Calu3 (cell line): Measurements from ENCODE around the gene SULT1A2. TPM values are rescaled to one million over a fixed set of nuclear protein-coding genes. Genes with fewer than 3 reads are reported as not detected.
"Not testable (repeated sequence)": the region's sequence is repeated elsewhere in the genome, so short reads cannot be mapped to it uniquely, and the experiment has no call there.

Experiments
- BruUV-seq: library from RNA; stranded (reverse); fragments of 400-500 nt; replicated peaks from 2 replicates; lab custom pipeline; 2021; lab: Mats Ljungman, UMichigan
- CTCF ChIA-PET: fragments of 300-600 bp; sonication (Branson Sonifier 250); formaldehyde crosslinking; loops from one replicate; lab custom pipeline; 2022; ENCODE audit warnings: antibody characterized with exemption; lab: Charles Lee
- DNase-seq: peaks from one replicate; pipeline ENCODE4 v3.0.0; 2022
- H3K27ac Mint-ChIP-seq: one replicate; pipeline ENCODE4 v1.8.0; 2022; ENCODE audit warnings: mixed read lengths; ENCODE audit not compliant: unreplicated experiment
- H3K27me3 Mint-ChIP-seq: one replicate; pipeline ENCODE4 v1.8.0; 2022; ENCODE audit warnings: mixed read lengths; ENCODE audit not compliant: unreplicated experiment
- H3K36me3 Mint-ChIP-seq: one replicate; pipeline ENCODE4 v1.8.0; 2022; ENCODE audit warnings: mild to moderate bottlenecking, moderate library complexity, mixed read lengths; ENCODE audit not compliant: insufficient read depth, unreplicated experiment
- H3K4me1 Mint-ChIP-seq: one replicate; pipeline ENCODE4 v1.8.0; 2022; ENCODE audit warnings: mild to moderate bottlenecking, low read depth, mixed read lengths; ENCODE audit not compliant: unreplicated experiment
- H3K4me3 Mint-ChIP-seq: one replicate; pipeline ENCODE4 v1.8.0; 2022; ENCODE audit warnings: mild to moderate bottlenecking, low read depth, moderate library complexity, mixed read lengths; ENCODE audit not compliant: unreplicated experiment
- H3K9me3 Mint-ChIP-seq: one replicate; pipeline ENCODE4 v1.8.0; 2022; ENCODE audit warnings: low read depth, mixed read lengths; ENCODE audit not compliant: unreplicated experiment
- CTCF ChIP-seq: fragments of 200-600 bp; IDR thresholded peaks from one replicate; pipeline ENCODE4 v1.8.0; 2022; ENCODE audit warnings: antibody characterized with exemption; ENCODE audit not compliant: unreplicated experiment
- intact Hi-C: fragments of 100-400 bp; cut with micrococcal nuclease; formaldehyde crosslinking; loops from one replicate; pipeline ENCODE4 v1.10.0; 2022; ENCODE audit not compliant: unreplicated experiment
- total RNA-seq: library from RNA; stranded (reverse); gene quantifications from 2 replicates; pipeline ENCODE4 v1.2.3, GENCODE V29; 2022

SULT1A2 gene
- total RNA-seq, 1 experiment from 2014 or later: 1.9 TPM

- no peaks in the 10 kb centered on the region for H3K27me3 Mint-ChIP-seq
- TF ChIP-seq CTCF: no peak
- DNase-seq: no peak
- no peak overlapping the region for H3K27ac Mint-ChIP-seq
- H3K4me1 Mint-ChIP-seq: peaks cover 7% of the 10 kb centered on the region
- CTCF ChIA-PET: no interaction called here
- H3K36me3 Mint-ChIP-seq: no peaks in the 10 kb centered on the region
- H3K9me3 Mint-ChIP-seq: no peaks in the 10 kb centered on the region
- BruUV-seq: no TSS peak
- intact Hi-C loops: no loop called here
- H3K4me3 Mint-ChIP-seq: no peak overlapping the region
Measured at GRCh38 chr16:28602529-28602928, 5.7 kb upstream of the SULT1A2 start.

- intact Hi-C loops, H3K27ac Mint-ChIP-seq: not testable (repeated sequence)
Measured at GRCh38 chr16:28602062-28602461, 5.2 kb upstream of the SULT1A2 start.

GRCh38 chr16:28601589-28601988 is 4.7 kb upstream of the SULT1A2 start:
- H3K27me3 Mint-ChIP-seq, DNase-seq, intact Hi-C loops, CTCF ChIA-PET, H3K27ac Mint-ChIP-seq, H3K36me3 Mint-ChIP-seq, BruUV-seq, H3K9me3 Mint-ChIP-seq, H3K4me3 Mint-ChIP-seq: not testable (repeated sequence)
- peaks cover 16% of the 10 kb centered on the region for H3K4me1 Mint-ChIP-seq

More at GRCh38 chr16:28602062-28602461, 5.2 kb upstream of the SULT1A2 start:
- H3K36me3 Mint-ChIP-seq, H3K27me3 Mint-ChIP-seq, BruUV-seq, CTCF ChIA-PET, H3K9me3 Mint-ChIP-seq, DNase-seq, H3K4me3 Mint-ChIP-seq: not testable (repeated sequence)
- peaks cover 12% of the 10 kb centered on the region for H3K4me1 Mint-ChIP-seq

GRCh38 chr16:28600965-28601364 is 4.1 kb upstream of the SULT1A2 start:
- H3K36me3 Mint-ChIP-seq, H3K27ac Mint-ChIP-seq, intact Hi-C loops, CTCF ChIA-PET, DNase-seq, H3K4me3 Mint-ChIP-seq, H3K9me3 Mint-ChIP-seq, BruUV-seq, H3K27me3 Mint-ChIP-seq: not testable (repeated sequence)
- H3K4me1 Mint-ChIP-seq: peaks cover 23% of the 10 kb centered on the region

- CTCF ChIA-PET, DNase-seq, H3K36me3 Mint-ChIP-seq, intact Hi-C loops, H3K27me3 Mint-ChIP-seq, H3K9me3 Mint-ChIP-seq, H3K4me3 Mint-ChIP-seq, BruUV-seq, H3K27ac Mint-ChIP-seq: not testable (repeated sequence)
- peaks cover 24% of the 10 kb centered on the region for H3K4me1 Mint-ChIP-seq
Measured at GRCh38 chr16:28599377-28600285, 2.8 kb upstream of the SULT1A2 start.

- Mint-ChIP-seq H3K4me1 (peaks cover 24% of the 10 kb centered on the region), H3K36me3 (peaks cover 13% of the 10 kb centered on the region), H3K27ac (no peak overlapping the region), H3K9me3 (no peaks in the 10 kb centered on the region), H3K27me3 (no peaks in the 10 kb centered on the region), H3K4me3 (no peak overlapping the region)
- TF ChIP-seq CTCF: no peak
- BruUV-seq: no TSS peak
- intact Hi-C loops: no loop called here
- no peak for DNase-seq
- CTCF ChIA-PET: interaction anchor here (1.1 kb wide), 1 partner anchor 27 kb away, joined by 3 read pairs; no protein-coding TSS in a partner anchor
Measured at GRCh38 chr16:28597692-28598261, 927 bp upstream of the SULT1A2 start.
